Astrocyte (in vitro differentiated cells and primary cell): ENCODE data around the gene LRIG2. TPM values are rescaled to one million over a fixed set of nuclear protein-coding genes. Genes with fewer than 3 reads are reported as not detected.

ENCODE experiments used
- DNase-seq: peaks from one replicate; pipeline ENCODE4 v3.0.0-alpha.2; 2010; ENCODE audit warnings: low read depth
- FAIRE-seq: peaks from 2 replicates; lab custom pipeline; 2011; peaks lifted over from hg19 to GRCh38; lab: Jason Lieb, UNC
- H2AFZ ChIP-seq: 2 replicates; pipeline ENCODE4 v1.6.0; 2012; ENCODE audit warnings: low read depth, low read length, inconsistent platforms
- H3K27ac ChIP-seq: 2 replicates; pipeline ENCODE4 v1.5.1; 2011; ENCODE audit warnings: low read depth, low read length, inconsistent platforms
- H3K27me3 ChIP-seq: 2 replicates; pipeline ENCODE4 v1.6.0; 2011; ENCODE audit warnings: low read length, inconsistent platforms; ENCODE audit not compliant: insufficient read depth
- H3K36me3 ChIP-seq: 2 replicates; pipeline ENCODE4 v1.5.1; 2011; ENCODE audit warnings: low read length, inconsistent platforms; ENCODE audit not compliant: insufficient read depth
- H3K4me1 ChIP-seq: 2 replicates; pipeline ENCODE4 v1.5.1; 2011; ENCODE audit warnings: low read length, inconsistent platforms; ENCODE audit not compliant: insufficient read depth
- H3K4me2 ChIP-seq: 2 replicates; pipeline ENCODE4 v1.6.0; 2012; ENCODE audit warnings: low read length, inconsistent platforms
- H3K4me3 ChIP-seq: 2 replicates; pipeline ENCODE4 v1.5.1; 2011; ENCODE audit warnings: low read depth, mild to moderate bottlenecking, low read length, inconsistent platforms; ENCODE audit not compliant: insufficient read depth
- H3K79me2 ChIP-seq: 2 replicates; pipeline ENCODE4 v1.6.0; 2012; ENCODE audit warnings: mild to moderate bottlenecking, low read length, inconsistent platforms; ENCODE audit not compliant: insufficient read depth
- H3K9ac ChIP-seq: 2 replicates; pipeline ENCODE4 v1.6.0; 2012; ENCODE audit warnings: mild to moderate bottlenecking, low read length, inconsistent platforms
- H3K9me3 ChIP-seq: 2 replicates; pipeline ENCODE4 v1.5.1; 2012; ENCODE audit warnings: low read depth, mild to moderate bottlenecking, low read length, inconsistent platforms; ENCODE audit not compliant: insufficient read depth
- H4K20me1 ChIP-seq: 2 replicates; pipeline ENCODE4 v1.6.0; 2012; ENCODE audit warnings: low read length, inconsistent platforms; ENCODE audit not compliant: insufficient read depth
- H3K27ac Mint-ChIP-seq: one replicate; pipeline ENCODE4 v1.8.0; 2021; ENCODE audit warnings: mild to moderate bottlenecking, mixed read lengths; ENCODE audit not compliant: unreplicated experiment
- H3K27me3 Mint-ChIP-seq: one replicate; pipeline ENCODE4 v1.8.0; 2021; ENCODE audit warnings: low read depth, mixed read lengths; ENCODE audit not compliant: unreplicated experiment
- H3K36me3 Mint-ChIP-seq: one replicate; pipeline ENCODE4 v1.8.0; 2021; ENCODE audit warnings: low read depth, mixed read lengths; ENCODE audit not compliant: unreplicated experiment
- H3K4me1 Mint-ChIP-seq: one replicate; pipeline ENCODE4 v1.8.0; 2021; ENCODE audit warnings: low read depth, mixed read lengths; ENCODE audit not compliant: unreplicated experiment
- H3K4me3 Mint-ChIP-seq: one replicate; pipeline ENCODE4 v1.8.0; 2021; ENCODE audit warnings: mild to moderate bottlenecking, moderate library complexity, mixed read lengths; ENCODE audit not compliant: unreplicated experiment
- H3K9me3 Mint-ChIP-seq: one replicate; pipeline ENCODE4 v1.8.0; 2021; ENCODE audit warnings: mild to moderate bottlenecking, mixed read lengths; ENCODE audit not compliant: unreplicated experiment
- EZH2 ChIP-seq: IDR thresholded peaks from 2 replicates; pipeline ENCODE4 v1.6.1; 2012; ENCODE audit warnings: mild to moderate bottlenecking, low read length, inconsistent platforms; ENCODE audit not compliant: insufficient read depth
- total RNA-seq: library from RNA; stranded (reverse); gene quantifications from 2 replicates; pipeline ENCODE4 v1.2.1, GENCODE V29; 2021
- TF ChIP-seq, protein P1 (sequence below): IDR thresholded peaks from 2 replicates; pipeline ENCODE4 v1.5.1; 2011; ENCODE audit warnings: low read depth, mild to moderate bottlenecking, inconsistent platforms, low read length, moderate library complexity; ENCODE audit not compliant: insufficient read depth

LRIG2 gene
- total RNA-seq, 1 donor from 2014 or later, result 14.2 TPM

- Histone ChIP-seq H3K4me1 (peaks cover 18% of the 10 kb centered on the region), H3K27ac (no peak overlapping the region), H3K36me3 (no peaks in the 10 kb centered on the region), H3K79me2 (no peaks in the 10 kb centered on the region), H4K20me1 (no peaks in the 10 kb centered on the region), H3K27me3 (no peaks in the 10 kb centered on the region), H3K4me2 (no peak overlapping the region), H3K4me3 (no peak overlapping the region), H3K9me3 (no peaks in the 10 kb centered on the region), H3K9ac (no peak overlapping the region), H2AFZ (no peak overlapping the region)
- Mint-ChIP-seq H3K36me3 (no peaks in the 10 kb centered on the region), H3K4me1 (peaks cover 20% of the 10 kb centered on the region), H3K27ac (no peak overlapping the region), H3K27me3 (peaks cover 2% of the 10 kb centered on the region), H3K9me3 (no peaks in the 10 kb centered on the region), H3K4me3 (no peak overlapping the region)
- TF ChIP-seq, protein P1, sequence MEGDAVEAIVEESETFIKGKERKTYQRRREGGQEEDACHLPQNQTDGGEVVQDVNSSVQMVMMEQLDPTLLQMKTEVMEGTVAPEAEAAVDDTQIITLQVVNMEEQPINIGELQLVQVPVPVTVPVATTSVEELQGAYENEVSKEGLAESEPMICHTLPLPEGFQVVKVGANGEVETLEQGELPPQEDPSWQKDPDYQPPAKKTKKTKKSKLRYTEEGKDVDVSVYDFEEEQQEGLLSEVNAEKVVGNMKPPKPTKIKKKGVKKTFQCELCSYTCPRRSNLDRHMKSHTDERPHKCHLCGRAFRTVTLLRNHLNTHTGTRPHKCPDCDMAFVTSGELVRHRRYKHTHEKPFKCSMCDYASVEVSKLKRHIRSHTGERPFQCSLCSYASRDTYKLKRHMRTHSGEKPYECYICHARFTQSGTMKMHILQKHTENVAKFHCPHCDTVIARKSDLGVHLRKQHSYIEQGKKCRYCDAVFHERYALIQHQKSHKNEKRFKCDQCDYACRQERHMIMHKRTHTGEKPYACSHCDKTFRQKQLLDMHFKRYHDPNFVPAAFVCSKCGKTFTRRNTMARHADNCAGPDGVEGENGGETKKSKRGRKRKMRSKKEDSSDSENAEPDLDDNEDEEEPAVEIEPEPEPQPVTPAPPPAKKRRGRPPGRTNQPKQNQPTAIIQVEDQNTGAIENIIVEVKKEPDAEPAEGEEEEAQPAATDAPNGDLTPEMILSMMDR, result no peak
- no peak for TF ChIP-seq EZH2
- FAIRE-seq, result no peak
- peak; percentile 6 for DNase-seq
These were observed 33.0 kb upstream of the LRIG2 start for GRCh38 chr1:113040041-113040440.

GRCh38 chr1:113040718-113041412 is 32.1 kb upstream of the LRIG2 start:
- no peak overlapping the region for H3K4me3 Mint-ChIP-seq
- H2AFZ ChIP-seq, result no peak overlapping the region
- FAIRE-seq, result no peak

More at GRCh38 chr1:113040718-113041412, 32.1 kb upstream of the LRIG2 start:
- H4K20me1 ChIP-seq, result no peaks in the 10 kb centered on the region
- peaks cover 2% of the 10 kb centered on the region for H3K27me3 Mint-ChIP-seq
- H3K27ac ChIP-seq, result no peak overlapping the region
- H3K27ac Mint-ChIP-seq, result no peak overlapping the region
- no peaks in the 10 kb centered on the region for H3K9me3 Mint-ChIP-seq
- TF ChIP-seq EZH2, result no peak
- TF ChIP-seq, protein P1, result no peak
- H3K27me3 ChIP-seq, result no peaks in the 10 kb centered on the region
- H3K36me3 ChIP-seq, result no peaks in the 10 kb centered on the region
- no peaks in the 10 kb centered on the region for H3K79me2 ChIP-seq
- H3K36me3 Mint-ChIP-seq, result no peaks in the 10 kb centered on the region
- H3K4me1 Mint-ChIP-seq, result peaks cover 20% of the 10 kb centered on the region
- no peak overlapping the region for H3K4me3 ChIP-seq
- H3K4me1 ChIP-seq, result peaks cover 18% of the 10 kb centered on the region
- no peak overlapping the region for H3K9ac ChIP-seq
- no peak for DNase-seq
- H3K4me2 ChIP-seq, result no peak overlapping the region
- no peaks in the 10 kb centered on the region for H3K9me3 ChIP-seq
